Pancreas (tissue), 10 donors: ENCODE measurements around the gene ADCYAP1R1. TPM values are rescaled to one million over a fixed set of nuclear protein-coding genes. Genes with fewer than 3 reads are reported as not detected.

Experiments
- ATAC-seq, 4 donors: fragments of 200-7000 bp; cut with Tn5 transposase; one replicate each; pipeline versions ENCODE4 v1.8.0 to v1.9.1; 2020; ENCODE audit warnings: mild to moderate bottlenecking in 4 of 4, moderate library complexity in 4 of 4
- DNase-seq, 6 donors: peaks; one replicate each; pipeline ENCODE4 v3.0.0-alpha.2; 2020
- FAIRE-seq: peaks from 2 replicates; lab custom pipeline; 2012; peaks lifted over from hg19 to GRCh38; lab: Jason Lieb, UNC
- H3K27ac ChIP-seq, 4 donors: fragments of 200-600 bp; sonication (generic); 1 replicate in 3 of 4; 2 replicates in 1 of 4; pipeline versions ENCODE4 v1.5.0 to v1.8.0; 2020
- H3K27me3 ChIP-seq, 4 donors: fragments of 200-600 bp; one replicate each; pipeline ENCODE4 v1.8.0; 2021
- H3K36me3 ChIP-seq, 3 donors: fragments of 200-600 bp; sonication (generic) in 1 of 3; one replicate each; pipeline versions ENCODE4 v1.5.0 to v1.8.0; 2020 to 2021
- H3K4me1 ChIP-seq, 3 donors: fragments of 200-600 bp; one replicate each; pipeline ENCODE4 v1.8.0; 2021
- H3K4me3 ChIP-seq, 4 donors: fragments of 200-600 bp; sonication (generic) in 2 of 4; one replicate each; pipeline versions ENCODE4 v1.5.0 to v1.8.0; 2020 to 2021
- H3K9me3 ChIP-seq, 4 donors: fragments of 200-600 bp; one replicate each; pipeline ENCODE4 v1.8.0; 2021
- CTCF ChIP-seq, 4 donors: fragments of 200-600 bp; sonication (generic) in 3 of 4; IDR thresholded peaks; one replicate each; pipeline versions ENCODE4 v1.5.0 to v1.8.0; 2021; ENCODE audit warnings: antibody characterized with exemption in 4 of 4
- WGBS, 2 donors: extraction: QIAGEN DNeasy Blood & Tissue Kit; methylation state at CpG; one replicate each; pipeline ENCODE4 v1.1.7; 2013; 5-methylcytosine and 5-hydroxymethylcytosine counted together
- intact Hi-C, 3 donors: fragments of 100-400 bp; cut with DNase I; formaldehyde crosslinking; loops; one replicate each; pipeline versions ENCODE4 v1.11.1 to v1.14.2; 2022
- polyA plus RNA-seq, 2 donors: library from polyadenylated mRNA; stranded (reverse); fragments of 200-250 nt; gene quantifications; one replicate each; pipeline ENCODE4 v1.2.3, GENCODE V29; 2013
- total RNA-seq, 6 donors: library from RNA; stranded (reverse); fragmentation: NEBNext Ultra II Directional in 4 of 6; extraction: Animal tissue kit (Norgen Biotek cat#: 25700) in 4 of 6; gene quantifications; one replicate each; pipeline versions ENCODE4 v1.2.1 to v1.2.4, GENCODE V29; 2021 to 2023
- donor health status: healthy with polysubstance abuse.
- donor health status: DM: no; HTN: no; CAD: no; lungs with moderate emphysema.
- donor health status: DM: no; HTN: no; CAD: no.
- donor health status: control.
- donor health status: control.
- donor health status: Bipolar disorder and iron deficiency.
- donor health status: DM: yes; HTN: yes; CAD: no.
- donor health status: DM: no; HTN: no; CAD: no.
- donor health status: DM: no; HTN: no; CAD: no.
- donor health status: DM: yes; HTN: yes; CAD: no.

ADCYAP1R1 gene
- total and polyA plus RNA-seq, 8 donors = 0.27 to 2.7 (median 0.55) TPM

GRCh38 chr7:31071645-31072029 lies 19.5 kb downstream of the ADCYAP1R1 start:
- 58 to 62% methylated on average over 3 of the region's 3 CpGs for WGBS, 2 donors
- no peak overlapping the region for H3K27ac ChIP-seq
- no peak overlapping the region for H3K4me3 ChIP-seq
- no peaks in the 10 kb centered on the region for H3K4me1 ChIP-seq
- no peaks in the 10 kb centered on the region for H3K27me3 ChIP-seq
- intact Hi-C loops = no loop called here
- no peak for DNase-seq
- no peak for ATAC-seq
- H3K9me3 ChIP-seq = no peaks in the 10 kb centered on the region
- TF ChIP-seq CTCF (IDR thresholded peaks at IDR 0.05) = no peak
- no peaks in the 10 kb centered on the region for H3K36me3 ChIP-seq
- no peak for FAIRE-seq

- intact Hi-C loops = no loop called here
- TF ChIP-seq CTCF (IDR thresholded peaks at IDR 0.05) = no peak
- Histone ChIP-seq H3K27ac (no peak overlapping the region), H3K4me3 (no peak overlapping the region), H3K36me3 (no peaks in the 10 kb centered on the region), H3K27me3 (no peaks in the 10 kb centered on the region), H3K9me3 (no peaks in the 10 kb centered on the region), H3K4me1 (no peaks in the 10 kb centered on the region)
- 72 to 82% methylated on average over 5 of the region's 5 CpGs for WGBS, 2 donors
- peak in 1 of 6 donors; percentile 39 for DNase-seq
- no peak for FAIRE-seq
- ATAC-seq = no peak
Measured at GRCh38 chr7:31073326-31074119, 21.4 kb downstream of the ADCYAP1R1 start.

- no peak overlapping the region for H3K4me3 ChIP-seq
- WGBS, 2 donors = 73 to 85% methylated on average over 6 of the region's 6 CpGs
- H3K27me3 ChIP-seq = no peaks in the 10 kb centered on the region
- intact Hi-C loops = no loop called here
- TF ChIP-seq CTCF (IDR thresholded peaks at IDR 0.05) = no peak
- DNase-seq (no peak), ATAC-seq (no peak), FAIRE-seq (no peak)
- H3K4me1 ChIP-seq = no peaks in the 10 kb centered on the region
- H3K9me3 ChIP-seq = no peaks in the 10 kb centered on the region
- no peaks in the 10 kb centered on the region for H3K36me3 ChIP-seq
- H3K27ac ChIP-seq = no peak overlapping the region
Measured at GRCh38 chr7:31074120-31074383, 21.9 kb downstream of the ADCYAP1R1 start.

- FAIRE-seq = no peak
- Histone ChIP-seq H3K4me3 (no peak overlapping the region), H3K9me3 (no peaks in the 10 kb centered on the region), H3K27ac (no peak overlapping the region), H3K4me1 (no peaks in the 10 kb centered on the region), H3K27me3 (no peaks in the 10 kb centered on the region), H3K36me3 (no peaks in the 10 kb centered on the region)
- 76 to 84% methylated on average over 14 of the region's 14 CpGs for WGBS, 2 donors
- DNase-seq = peak in 1 of 6 donors; percentile 48
- intact Hi-C loops = no loop called here
- no peak for TF ChIP-seq CTCF (IDR thresholded peaks at IDR 0.05)
- peak in 1 of 4 donors; percentile 56 for ATAC-seq
Measured at GRCh38 chr7:31074403-31075085, 22.4 kb downstream of the ADCYAP1R1 start.

- no peaks in the 10 kb centered on the region for H3K36me3 ChIP-seq
- no peaks in the 10 kb centered on the region for H3K4me1 ChIP-seq
- TF ChIP-seq CTCF (IDR thresholded peaks at IDR 0.05) = no peak
- 77 to 81% methylated on average over 5 of the region's 5 CpGs for WGBS, 2 donors
- FAIRE-seq (no peak), DNase-seq (peak in 1 of 6 donors; percentile 29), ATAC-seq (no peak)
- H3K4me3 ChIP-seq = no peak overlapping the region
- H3K9me3 ChIP-seq = no peaks in the 10 kb centered on the region
- intact Hi-C loops = no loop called here
- H3K27me3 ChIP-seq = no peaks in the 10 kb centered on the region
- no peak overlapping the region for H3K27ac ChIP-seq
Measured at GRCh38 chr7:31075086-31075405, 22.9 kb downstream of the ADCYAP1R1 start.
